HG02943 (cell line): ENCODE results near the gene NRP1.

Experiments
- ATAC-seq: cut with Tn5 transposase; IDR thresholded peaks from one replicate; pipeline ENCODE4 v1.9.1; 2021; ENCODE audit warnings: mild to moderate bottlenecking, low read depth, moderate library complexity; ENCODE audit not compliant: unreplicated experiment

Gene NRP1

DNA sequence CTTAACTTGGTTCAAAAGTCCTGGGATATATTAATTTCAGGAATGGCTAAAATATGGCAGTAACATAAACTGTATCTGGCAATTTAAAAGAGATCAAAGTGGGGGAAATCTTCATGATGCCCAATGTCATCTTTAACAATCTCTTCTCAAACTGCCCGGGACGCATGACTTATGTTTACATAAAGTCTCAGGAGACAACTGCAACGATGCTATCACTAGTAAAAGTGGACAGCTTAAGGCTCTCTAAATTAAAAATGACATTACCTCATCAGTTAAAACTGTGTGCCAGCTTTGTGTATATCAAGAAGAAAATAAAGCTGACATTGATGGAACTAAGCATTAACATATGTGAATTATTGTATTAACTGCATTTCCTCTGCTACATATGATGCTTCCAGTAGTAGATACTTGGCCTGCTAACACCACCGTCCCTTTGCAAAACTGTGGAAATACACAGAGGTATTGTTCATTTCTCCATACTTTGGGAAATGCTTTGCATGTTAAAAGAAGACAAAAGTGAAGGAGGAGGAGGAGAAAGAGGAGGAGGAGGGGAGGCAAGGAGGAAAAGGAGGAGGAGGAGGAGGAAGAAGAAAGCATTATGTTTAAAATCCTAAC, 62.4 kb downstream of the NRP1 start:
- ATAC-seq: no peak

DNA sequence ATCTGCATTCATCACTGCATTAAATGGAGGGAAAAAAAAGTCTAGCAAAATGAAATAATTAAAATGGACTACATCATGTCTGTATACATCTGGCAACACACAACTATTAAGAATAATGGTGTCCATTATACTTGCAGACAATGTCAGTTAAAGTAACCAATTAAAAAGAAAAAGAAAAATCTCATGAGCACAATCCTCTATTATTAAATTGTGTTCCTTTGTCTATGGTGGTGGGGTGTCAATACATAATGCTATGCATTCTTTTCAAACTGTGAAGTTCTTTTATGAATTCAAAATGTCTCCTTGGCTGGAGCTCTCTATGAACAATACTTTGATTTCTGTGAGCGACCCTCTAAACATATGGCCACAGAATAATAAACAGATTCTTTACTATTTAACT, 63.5 kb downstream of the NRP1 start:
- no peak for ATAC-seq

GRCh38 chr10:33267708-33268107, 66.8 kb downstream of the NRP1 start:
- ATAC-seq: no peak

DNA sequence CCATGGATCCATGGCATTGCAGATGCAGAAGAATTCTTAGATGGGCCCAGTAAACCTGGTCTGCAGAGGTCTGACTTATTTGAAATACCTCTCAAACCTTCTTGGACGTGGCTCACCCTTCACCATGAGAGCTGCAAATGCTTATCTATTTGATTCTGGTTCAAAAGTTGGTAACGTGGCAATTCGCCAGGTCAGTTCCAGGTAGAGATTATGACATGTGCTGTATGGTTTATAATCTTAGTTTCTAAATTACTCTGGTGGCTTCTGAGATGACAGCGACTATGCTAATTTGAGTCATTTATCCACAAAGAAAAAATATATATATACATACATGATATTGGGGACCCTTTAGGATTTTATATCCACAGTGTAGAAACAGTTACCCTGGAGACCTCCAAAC, 68.8 kb downstream of the NRP1 start:
- no peak for ATAC-seq

- ATAC-seq: no peak
Observed at GRCh38 chr10:33263453-33263852, 71.0 kb downstream of the NRP1 start.

GRCh38 chr10:33262871-33263270, 71.6 kb downstream of the NRP1 start:
- ATAC-seq: no peak

DNA sequence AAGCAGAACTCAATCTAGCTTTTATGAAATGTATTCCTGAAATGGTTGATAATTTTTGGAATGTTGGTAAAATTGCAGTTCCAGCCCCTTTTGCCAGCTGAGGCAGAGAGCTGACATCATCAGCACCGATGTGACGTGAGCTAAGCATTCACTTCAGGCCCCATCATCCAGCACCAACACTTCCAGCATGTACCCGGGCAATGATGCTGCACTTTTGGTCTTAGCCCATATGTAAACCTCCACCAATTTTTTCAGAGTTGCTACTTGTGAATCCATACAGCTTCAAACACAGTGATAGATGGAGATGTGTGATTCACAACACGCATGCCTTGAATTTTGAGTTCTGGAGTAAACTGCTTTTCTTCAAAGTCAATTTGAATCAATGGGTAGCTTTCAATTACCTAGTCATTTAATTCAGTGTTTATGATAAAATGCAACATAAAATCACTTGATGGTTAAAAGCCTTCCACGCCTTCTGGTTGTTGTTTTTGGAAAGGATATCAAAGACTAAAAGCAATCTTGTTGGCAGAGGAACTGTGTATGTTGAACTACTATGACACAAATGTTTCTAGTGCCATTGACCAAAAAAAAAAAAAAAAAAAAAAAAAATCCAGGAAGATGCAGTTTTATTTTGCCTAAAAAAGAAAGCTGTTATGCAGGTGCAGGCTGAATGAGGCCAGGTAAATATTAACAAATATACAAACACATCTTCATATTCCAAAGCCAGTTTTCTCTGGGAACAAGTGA, 73.9 kb downstream of the NRP1 start:
- no peak for ATAC-seq

GRCh38 chr10:33258967-33259366, 75.5 kb downstream of the NRP1 start:
- no peak for ATAC-seq

DNA sequence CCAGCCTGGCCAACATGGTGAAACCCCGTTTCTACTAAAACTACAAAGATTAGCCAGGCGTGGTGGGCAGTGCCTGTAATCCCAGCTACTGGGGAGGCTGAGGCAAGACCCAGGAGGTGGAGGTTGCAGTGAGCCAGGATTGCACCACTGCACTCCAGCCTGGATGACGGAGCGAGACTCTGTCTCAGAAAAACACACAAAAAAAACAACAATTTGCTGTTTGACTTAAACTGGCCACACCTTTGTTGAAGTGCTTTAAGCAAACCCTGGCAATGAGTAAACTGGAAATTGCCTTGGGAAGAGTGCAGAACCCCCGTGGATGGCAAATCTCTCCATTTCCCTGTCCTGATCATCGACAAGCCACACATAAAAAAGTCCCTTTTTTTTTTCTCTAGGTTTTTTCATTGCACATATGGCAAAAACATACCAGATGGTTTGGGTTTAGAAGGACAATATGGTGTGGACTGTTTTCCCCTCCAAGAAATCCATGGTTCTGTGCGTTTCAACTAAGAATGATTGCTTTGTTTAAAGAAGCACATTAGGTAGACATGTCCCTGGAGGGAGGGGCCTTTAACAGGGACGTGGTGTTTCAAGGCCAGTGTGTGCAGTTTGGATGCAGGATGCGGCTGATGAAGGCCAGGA, 76.9 kb downstream of the NRP1 start:
- no peak for ATAC-seq

DNA sequence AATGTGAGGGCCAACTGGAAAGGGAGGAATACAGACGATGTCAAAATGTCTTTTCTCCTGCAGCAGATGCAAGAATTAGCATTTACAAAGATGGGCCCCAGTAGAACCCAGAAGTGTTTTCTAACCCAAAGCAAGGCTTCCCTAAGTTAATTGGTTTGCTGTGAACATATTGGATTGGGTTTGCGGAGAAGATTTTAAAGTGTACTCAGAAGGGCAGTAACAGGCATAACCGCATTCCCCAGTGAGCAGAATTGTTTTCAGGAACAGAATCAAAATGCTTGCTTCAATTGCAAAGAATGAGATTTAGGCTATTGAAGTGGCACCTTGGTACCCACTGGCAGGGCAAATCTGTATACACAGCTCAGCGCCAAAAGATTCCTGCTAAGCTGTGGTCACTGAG, 78.0 kb downstream of the NRP1 start:
- no peak for ATAC-seq

DNA sequence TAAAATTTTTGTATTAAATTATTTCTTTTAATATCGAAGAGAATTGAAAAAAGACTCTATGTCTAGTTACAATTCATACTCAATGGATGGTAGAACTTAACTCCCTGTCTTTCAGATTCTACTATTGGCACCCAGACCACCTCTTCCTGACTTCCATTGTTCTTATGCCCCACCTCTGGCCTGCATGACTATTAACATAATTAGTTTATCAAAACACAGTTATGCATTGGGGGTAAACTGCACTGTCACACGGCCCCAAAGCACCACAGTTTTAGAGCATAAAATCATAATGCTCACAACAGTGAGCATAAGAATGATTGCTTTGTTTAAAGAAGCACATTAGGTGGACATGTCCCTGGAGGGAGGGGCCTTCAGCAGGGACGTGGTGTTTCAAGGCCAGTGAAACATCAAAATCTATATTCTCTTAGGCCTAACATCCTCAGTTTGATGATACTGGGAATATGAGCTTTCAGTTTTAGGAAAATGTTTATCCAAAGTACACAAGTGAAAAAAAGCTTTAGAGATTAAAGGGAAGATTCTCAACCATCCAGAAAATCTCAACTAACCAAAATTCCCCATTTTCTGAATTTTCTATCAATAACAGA, 79.8 kb downstream of the NRP1 start:
- ATAC-seq: no peak

- no peak for ATAC-seq
Observed at GRCh38 chr10:33253411-33253810, 81.1 kb downstream of the NRP1 start.

GRCh38 chr10:33252794-33253203, 81.7 kb downstream of the NRP1 start:
- ATAC-seq: no peak

DNA sequence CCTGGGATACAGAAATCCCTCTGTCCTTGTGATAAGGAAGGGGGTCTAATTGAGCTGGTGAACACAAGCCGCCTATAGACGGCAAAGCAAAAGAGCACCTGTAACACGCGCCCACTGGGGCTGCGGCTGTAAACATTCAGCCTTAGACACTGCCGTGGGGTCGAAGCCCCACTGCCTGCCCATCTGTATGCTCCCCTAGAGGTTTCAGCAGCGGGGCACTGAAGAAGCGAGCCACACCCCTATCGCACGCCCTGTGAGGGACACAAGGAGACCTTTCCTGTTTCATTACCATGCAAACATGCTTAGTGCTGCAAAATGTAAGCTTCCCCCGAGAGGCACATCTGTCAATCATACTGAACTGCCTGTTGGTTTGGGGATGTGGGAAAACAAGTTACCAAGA, 82.1 kb downstream of the NRP1 start:
- no peak for ATAC-seq

- ATAC-seq: no peak
Observed at GRCh38 chr10:33249659-33250345, 84.7 kb downstream of the NRP1 start.

- ATAC-seq: no peak
Observed at GRCh38 chr10:33249137-33249536, 85.3 kb downstream of the NRP1 start.

DNA sequence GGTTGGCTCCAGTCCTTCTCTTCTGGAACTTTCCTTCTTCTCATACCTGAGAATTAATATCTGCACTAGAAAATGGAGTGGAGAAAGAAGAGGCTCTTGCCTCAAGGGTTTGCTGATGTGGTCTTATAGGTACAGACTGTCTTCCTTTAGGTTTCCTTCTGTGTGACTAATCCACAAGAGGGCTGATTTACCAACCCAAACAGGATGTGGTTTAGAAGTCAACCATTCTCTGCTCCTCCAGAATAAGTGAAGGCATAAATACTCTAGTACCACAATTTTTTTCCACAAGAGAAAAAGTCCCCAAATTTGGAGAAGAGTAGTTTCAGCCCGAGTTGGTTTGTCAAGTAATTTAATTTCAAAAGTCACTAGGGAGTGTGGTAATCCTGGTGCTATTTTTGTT, 85.8 kb downstream of the NRP1 start:
- no peak for ATAC-seq

- no peak for ATAC-seq
Observed at GRCh38 chr10:33247221-33247922, 87.1 kb downstream of the NRP1 start.

GRCh38 chr10:33245343-33245742, 89.1 kb downstream of the NRP1 start:
- ATAC-seq: no peak

GRCh38 chr10:33244354-33244967, 90.0 kb downstream of the NRP1 start:
- ATAC-seq: no peak
